ENCODE results near the gene MTOR.

The MTOR gene

GRCh38 chr1:11266268-11267074 lies 4.1 kb upstream of the MTOR start:
- TF ChIP-seq ZNF274 (IDR thresholded peaks at IDR 0.05; ENCODE audit: low read depth, low read length) = no peak
- no peak overlapping the region for H3K4me3 ChIP-seq (ENCODE audit: low read length)

- H3K4me3 ChIP-seq (ENCODE audit: low read length) = no peak overlapping the region
- TF ChIP-seq ZNF274 (IDR thresholded peaks at IDR 0.05; ENCODE audit: low read depth, low read length) = no peak
Measured at GRCh38 chr1:11256299-11256698, 6.1 kb downstream of the MTOR start.

- H3K4me3 ChIP-seq (ENCODE audit: low read length) = no peak overlapping the region
Measured at GRCh38 chr1:11253226-11253625, 9.1 kb downstream of the MTOR start.

GRCh38 chr1:11252538-11252937 lies 9.8 kb downstream of the MTOR start:
- H3K4me3 ChIP-seq (ENCODE audit: low read length) = no peak overlapping the region

More at GRCh38 chr1:11253226-11253625, 9.1 kb downstream of the MTOR start:
- TF ChIP-seq ZNF274 (IDR thresholded peaks at IDR 0.05; ENCODE audit: low read depth, low read length) = no peak

GRCh38 chr1:11248169-11248568 lies 14.2 kb downstream of the MTOR start:
- H3K4me3 ChIP-seq (ENCODE audit: low read length) = no peak overlapping the region
- TF ChIP-seq ZNF274 (IDR thresholded peaks at IDR 0.05; ENCODE audit: low read depth, low read length) = no peak

More at GRCh38 chr1:11252538-11252937, 9.8 kb downstream of the MTOR start:
- no peak for TF ChIP-seq ZNF274 (IDR thresholded peaks at IDR 0.05; ENCODE audit: low read depth, low read length)

- H3K4me3 ChIP-seq (ENCODE audit: low read length) = no peak overlapping the region
- no peak for TF ChIP-seq ZNF274 (IDR thresholded peaks at IDR 0.05; ENCODE audit: low read depth, low read length)
Measured at GRCh38 chr1:11245904-11246719, 16.2 kb downstream of the MTOR start.

- no peak overlapping the region for H3K4me3 ChIP-seq (ENCODE audit: low read length)
- TF ChIP-seq ZNF274 (IDR thresholded peaks at IDR 0.05; ENCODE audit: low read depth, low read length) = no peak
Measured at GRCh38 chr1:11245248-11245647, 17.1 kb downstream of the MTOR start.

- no peak overlapping the region for H3K4me3 ChIP-seq (ENCODE audit: low read length)
- no peak for TF ChIP-seq ZNF274 (IDR thresholded peaks at IDR 0.05; ENCODE audit: low read depth, low read length)
Measured at GRCh38 chr1:11238311-11238710, 24.0 kb downstream of the MTOR start.

- H3K4me3 ChIP-seq (ENCODE audit: low read length) = no peak overlapping the region
- TF ChIP-seq ZNF274 (IDR thresholded peaks at IDR 0.05; ENCODE audit: low read depth, low read length) = no peak
Measured at GRCh38 chr1:11237356-11237755, 25.0 kb downstream of the MTOR start.

- H3K4me3 ChIP-seq (ENCODE audit: low read length) = no peak overlapping the region
- no peak for TF ChIP-seq ZNF274 (IDR thresholded peaks at IDR 0.05; ENCODE audit: low read depth, low read length)
Measured at GRCh38 chr1:11233208-11233607, 29.1 kb downstream of the MTOR start.

GRCh38 chr1:11229203-11229602 lies 33.1 kb downstream of the MTOR start:
- H3K4me3 ChIP-seq (ENCODE audit: low read length) = no peak overlapping the region
- TF ChIP-seq ZNF274 (IDR thresholded peaks at IDR 0.05; ENCODE audit: low read depth, low read length) = no peak

GRCh38 chr1:11227106-11228077 lies 35.0 kb downstream of the MTOR start:
- no peak for TF ChIP-seq ZNF274 (IDR thresholded peaks at IDR 0.05; ENCODE audit: low read depth, low read length)
- H3K4me3 ChIP-seq (ENCODE audit: low read length) = peak overlapping the region; percentile 49; the same call in 1 of the 2 replicates

- no peak for TF ChIP-seq ZNF274 (IDR thresholded peaks at IDR 0.05; ENCODE audit: low read depth, low read length)
- no peak overlapping the region for H3K4me3 ChIP-seq (ENCODE audit: low read length)
Measured at GRCh38 chr1:11216074-11216473, 46.3 kb downstream of the MTOR start.
